Ovary (tissue), 3 donors: Measurements from ENCODE around the gene FAT1.

Source experiments
- CTCF ChIP-seq, 3 donors: fragments of 450-650 bp in 2 of 3; fragments of 200-600 bp in 1 of 3; IDR thresholded peaks; one replicate each; pipeline versions ENCODE4 v1.5.1 to v1.8.0; 2016 to 2022; ENCODE audit warnings: antibody characterized with exemption in 3 of 3, mild to moderate bottlenecking in 1 of 3
- EP300 ChIP-seq: sonication (generic); formaldehyde crosslinking; IDR thresholded peaks from one replicate; pipeline ENCODE4 v1.6.1; 2017; ENCODE audit warnings: antibody characterized with exemption
- POLR2A ChIP-seq: fragments of 450-650 bp; IDR thresholded peaks from one replicate; pipeline ENCODE4 v1.6.1; 2017; ENCODE audit warnings: antibody characterized with exemption, mild to moderate bottlenecking, moderate library complexity
- donor health status: DM: no; HTN: no; CAD: no.

- TF ChIP-seq CTCF (IDR thresholded peaks at IDR 0.05): no peak
- TF ChIP-seq EP300: no peak
- TF ChIP-seq POLR2A: no peak
Observed at GRCh38 chr4:186759990-186760389, 36.3 kb upstream of the FAT1 start.
